Lower leg skin (tissue), 3 donors: ENCODE measurements around the gene TMEM89.

Source experiments
- POLR2A ChIP-seq, 2 donors: fragments of 450-650 bp; IDR thresholded peaks; one replicate each; pipeline ENCODE4 v1.6.1; 2016 to 2017; ENCODE audit warnings: antibody characterized with exemption in 2 of 2, mild to moderate bottlenecking in 1 of 2, moderate library complexity in 1 of 2
- TF ChIP-seq, protein P1 (sequence below), 3 donors: fragments of 450-650 bp; IDR thresholded peaks; one replicate each; pipeline ENCODE4 v1.5.1; 2016; ENCODE audit warnings: antibody characterized with exemption in 3 of 3, mild to moderate bottlenecking in 3 of 3, moderate library complexity in 2 of 3

- TF ChIP-seq, protein P1, sequence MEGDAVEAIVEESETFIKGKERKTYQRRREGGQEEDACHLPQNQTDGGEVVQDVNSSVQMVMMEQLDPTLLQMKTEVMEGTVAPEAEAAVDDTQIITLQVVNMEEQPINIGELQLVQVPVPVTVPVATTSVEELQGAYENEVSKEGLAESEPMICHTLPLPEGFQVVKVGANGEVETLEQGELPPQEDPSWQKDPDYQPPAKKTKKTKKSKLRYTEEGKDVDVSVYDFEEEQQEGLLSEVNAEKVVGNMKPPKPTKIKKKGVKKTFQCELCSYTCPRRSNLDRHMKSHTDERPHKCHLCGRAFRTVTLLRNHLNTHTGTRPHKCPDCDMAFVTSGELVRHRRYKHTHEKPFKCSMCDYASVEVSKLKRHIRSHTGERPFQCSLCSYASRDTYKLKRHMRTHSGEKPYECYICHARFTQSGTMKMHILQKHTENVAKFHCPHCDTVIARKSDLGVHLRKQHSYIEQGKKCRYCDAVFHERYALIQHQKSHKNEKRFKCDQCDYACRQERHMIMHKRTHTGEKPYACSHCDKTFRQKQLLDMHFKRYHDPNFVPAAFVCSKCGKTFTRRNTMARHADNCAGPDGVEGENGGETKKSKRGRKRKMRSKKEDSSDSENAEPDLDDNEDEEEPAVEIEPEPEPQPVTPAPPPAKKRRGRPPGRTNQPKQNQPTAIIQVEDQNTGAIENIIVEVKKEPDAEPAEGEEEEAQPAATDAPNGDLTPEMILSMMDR (IDR thresholded peaks at IDR 0.05) = no peak
- TF ChIP-seq POLR2A (IDR thresholded peaks at IDR 0.05) = no peak
Observed at GRCh38 chr3:48630833-48631232, 9.3 kb upstream of the TMEM89 start.
